Measurements from ENCODE around the gene PBRM1.

Gene PBRM1

DNA sequence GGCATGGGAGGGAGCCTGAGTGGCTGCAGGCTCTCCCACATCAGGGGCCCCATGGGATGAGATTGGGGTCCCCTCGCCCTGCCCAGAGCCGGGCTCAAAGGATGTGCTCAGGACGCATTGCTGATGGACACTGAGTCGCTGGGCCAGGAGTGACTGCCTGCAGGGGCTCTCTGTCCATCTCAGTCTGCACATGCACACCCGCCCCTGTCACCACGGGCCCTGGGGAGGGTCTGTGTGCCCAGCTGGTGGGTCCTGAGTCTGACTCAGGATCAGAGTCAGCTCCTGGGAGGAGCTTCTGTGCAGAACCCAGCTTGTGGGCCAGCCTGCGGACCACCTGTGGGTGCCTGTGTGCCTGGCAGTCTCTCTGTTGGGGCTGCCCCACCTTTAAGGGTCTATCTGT, 172.4 kb downstream of the PBRM1 start:
- no peak overlapping the region for H3K4me3 Mint-ChIP-seq
- peaks cover 10% of the 10 kb centered on the region for H3K27me3 Mint-ChIP-seq (ENCODE audit: low read depth)
- no peaks in the 10 kb centered on the region for H3K9me3 Mint-ChIP-seq
- no peak for TF ChIP-seq CTCF (IDR thresholded peaks at IDR 0.05; ENCODE audit: unreplicated experiment in 3 of 3)
- no peak overlapping the region for H3K27ac Mint-ChIP-seq
- H3K36me3 Mint-ChIP-seq (ENCODE audit: low read depth): no peaks in the 10 kb centered on the region
- H3K4me1 Mint-ChIP-seq: no peaks in the 10 kb centered on the region

GRCh38 chr3:52512727-52513126, 173.0 kb downstream of the PBRM1 start:
- no peak overlapping the region for H3K4me3 Mint-ChIP-seq
- H3K27ac Mint-ChIP-seq: no peak overlapping the region
- no peaks in the 10 kb centered on the region for H3K36me3 Mint-ChIP-seq (ENCODE audit: low read depth)
- no peaks in the 10 kb centered on the region for H3K4me1 Mint-ChIP-seq
- no peaks in the 10 kb centered on the region for H3K9me3 Mint-ChIP-seq
- TF ChIP-seq CTCF (IDR thresholded peaks at IDR 0.05; ENCODE audit: unreplicated experiment in 3 of 3): no peak
- peaks cover 10% of the 10 kb centered on the region for H3K27me3 Mint-ChIP-seq (ENCODE audit: low read depth)

DNA sequence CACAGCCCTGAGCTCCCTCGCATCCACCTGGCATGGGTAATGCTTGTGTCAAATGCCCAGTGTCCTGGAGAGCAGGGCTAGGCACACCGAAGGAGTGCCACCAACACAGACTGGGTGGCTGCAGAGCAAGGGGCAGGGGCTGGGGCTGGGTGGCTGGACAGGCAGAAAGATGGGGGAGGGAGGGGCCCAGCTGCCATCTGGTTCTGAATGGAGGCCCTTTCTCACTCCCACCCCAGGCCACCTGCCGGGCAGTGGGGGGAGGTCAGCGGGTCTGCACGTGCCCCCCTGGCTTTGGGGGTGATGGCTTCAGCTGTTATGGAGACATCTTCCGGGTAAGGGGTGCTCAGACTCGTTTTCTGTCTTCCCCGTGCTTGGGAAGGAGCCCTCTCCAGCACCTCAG, 173.6 kb downstream of the PBRM1 start:
- H3K9me3 Mint-ChIP-seq: no peaks in the 10 kb centered on the region

GRCh38 chr3:52511509-52511908, 174.2 kb downstream of the PBRM1 start:
- no peaks in the 10 kb centered on the region for H3K9me3 Mint-ChIP-seq
- H3K4me1 Mint-ChIP-seq: no peaks in the 10 kb centered on the region
- no peak overlapping the region for H3K27ac Mint-ChIP-seq
- TF ChIP-seq CTCF (IDR thresholded peaks at IDR 0.05; ENCODE audit: unreplicated experiment in 3 of 3): no peak
- H3K4me3 Mint-ChIP-seq: no peak overlapping the region
- no peaks in the 10 kb centered on the region for H3K36me3 Mint-ChIP-seq (ENCODE audit: low read depth)
- H3K27me3 Mint-ChIP-seq (ENCODE audit: low read depth): peaks cover 14% of the 10 kb centered on the region

More for the DNA sequence above, 173.6 kb downstream of the PBRM1 start:
- Mint-ChIP-seq H3K4me1 (no peaks in the 10 kb centered on the region), H3K4me3 (no peak overlapping the region), H3K27me3 (ENCODE audit: low read depth) (peaks cover 14% of the 10 kb centered on the region), H3K36me3 (ENCODE audit: low read depth) (no peaks in the 10 kb centered on the region), H3K27ac (no peak overlapping the region)
- no peak for TF ChIP-seq CTCF (IDR thresholded peaks at IDR 0.05; ENCODE audit: unreplicated experiment in 3 of 3)

- H3K9me3 Mint-ChIP-seq: no peaks in the 10 kb centered on the region
- no peaks in the 10 kb centered on the region for H3K36me3 Mint-ChIP-seq (ENCODE audit: low read depth)
- H3K4me1 Mint-ChIP-seq: no peaks in the 10 kb centered on the region
- no peak overlapping the region for H3K27ac Mint-ChIP-seq
- H3K27me3 Mint-ChIP-seq (ENCODE audit: low read depth): peaks cover 11% of the 10 kb centered on the region
- no peak overlapping the region for H3K4me3 Mint-ChIP-seq
- TF ChIP-seq CTCF (IDR thresholded peaks at IDR 0.05; ENCODE audit: unreplicated experiment in 3 of 3): no peak
Observed at GRCh38 chr3:52509753-52510328, 175.9 kb downstream of the PBRM1 start.

DNA sequence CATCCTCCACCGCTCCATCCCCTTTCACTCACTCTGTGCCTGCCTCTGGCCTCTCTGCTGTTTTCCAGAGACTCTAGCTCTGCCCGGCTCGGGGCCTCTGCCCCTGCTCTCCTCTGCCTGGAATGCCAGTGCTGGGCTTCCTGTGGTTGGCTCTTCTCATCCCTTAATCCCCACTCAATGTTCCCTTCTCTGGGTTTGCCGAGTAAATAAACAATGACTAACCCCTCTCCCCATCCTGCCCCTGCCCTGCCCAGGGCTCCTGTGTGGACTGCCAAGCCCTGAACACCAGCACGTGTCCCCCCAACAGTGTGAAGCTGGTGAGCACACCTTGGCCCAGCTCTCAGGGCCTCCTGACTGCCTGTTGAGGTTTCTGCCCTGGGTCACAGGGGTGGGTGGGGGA, 178.4 kb downstream of the PBRM1 start:
- H3K4me1 Mint-ChIP-seq: no peaks in the 10 kb centered on the region

More for the DNA sequence above, 178.4 kb downstream of the PBRM1 start:
- Mint-ChIP-seq H3K27ac (no peak overlapping the region), H3K4me3 (no peak overlapping the region), H3K9me3 (no peaks in the 10 kb centered on the region), H3K36me3 (ENCODE audit: low read depth) (no peaks in the 10 kb centered on the region), H3K27me3 (ENCODE audit: low read depth) (peaks cover 11% of the 10 kb centered on the region)
- no peak for TF ChIP-seq CTCF (IDR thresholded peaks at IDR 0.05; ENCODE audit: unreplicated experiment in 3 of 3)
